H9 (cell line): ENCODE measurements around the gene EPC1. TPM values are rescaled to one million over a fixed set of nuclear protein-coding genes. Genes with fewer than 3 reads are reported as not detected.

ENCODE experiments used
- DNase-seq: peaks from one replicate; pipeline ENCODE4 v3.0.0-alpha.2; 2017
- H2AFZ ChIP-seq: one replicate; pipeline ENCODE4 v1.6.1; 2013; ENCODE audit warnings: mild to moderate bottlenecking, low read length, control low read depth, moderate library complexity
- H2AK5ac ChIP-seq: 2 replicates; pipeline ENCODE4 v1.6.1; 2013; ENCODE audit warnings: low read length, control low read depth, mixed read lengths; ENCODE audit not compliant: insufficient read length
- H2BK120ac ChIP-seq: one replicate; pipeline ENCODE4 v1.6.1; 2013; ENCODE audit warnings: low read depth, mild to moderate bottlenecking, low read length, control low read depth, inconsistent platforms; ENCODE audit not compliant: poor library complexity, severe bottlenecking
- H2BK12ac ChIP-seq: 2 replicates; pipeline ENCODE4 v1.6.1; 2013; ENCODE audit warnings: low read length, control low read depth, mixed read lengths, low read depth; ENCODE audit not compliant: insufficient read length
- H2BK15ac ChIP-seq: 2 replicates; pipeline ENCODE4 v1.6.1; 2013; ENCODE audit warnings: low read depth, low read length, control low read depth
- H2BK20ac ChIP-seq: one replicate; pipeline ENCODE4 v1.6.1; 2013; ENCODE audit warnings: low read depth, mild to moderate bottlenecking, low read length, control low read depth, inconsistent platforms; ENCODE audit not compliant: poor library complexity, severe bottlenecking
- H2BK5ac ChIP-seq: 2 replicates; pipeline ENCODE4 v1.6.1; 2013; ENCODE audit warnings: low read length, control low read depth, mixed read lengths; ENCODE audit not compliant: insufficient read length
- H3K14ac ChIP-seq: 2 replicates; pipeline ENCODE4 v1.6.1; 2013; ENCODE audit warnings: low read length, control low read depth; ENCODE audit not compliant: insufficient read depth
- H3K18ac ChIP-seq: 2 replicates; pipeline ENCODE4 v1.6.1; 2013; ENCODE audit warnings: low read depth, mild to moderate bottlenecking, mixed read lengths, low read length, control low read depth; ENCODE audit not compliant: insufficient read length
- H3K23ac ChIP-seq: 2 replicates; pipeline ENCODE4 v1.6.1; 2013; ENCODE audit warnings: low read length, control low read depth, mixed read lengths, low read depth; ENCODE audit not compliant: insufficient read length
- H3K23me2 ChIP-seq: 2 replicates; pipeline ENCODE4 v1.6.1; 2013; ENCODE audit warnings: low read depth, mild to moderate bottlenecking, mixed read lengths, low read length, control low read depth; ENCODE audit not compliant: insufficient read length, poor library complexity, severe bottlenecking
- H3K27ac ChIP-seq: 2 replicates; pipeline ENCODE4 v1.5.1; 2013; ENCODE audit warnings: low read length, control low read depth, mixed read lengths, low read depth; ENCODE audit not compliant: insufficient read length
- H3K27me3 ChIP-seq: 2 replicates; pipeline ENCODE4 v1.6.1; 2013; ENCODE audit warnings: low read length, control low read depth, inconsistent platforms; ENCODE audit not compliant: insufficient read depth
- H3K4ac ChIP-seq: 2 replicates; pipeline ENCODE4 v1.6.1; 2013; ENCODE audit warnings: low read depth, mild to moderate bottlenecking, control low read depth, inconsistent platforms, low read length, moderate library complexity
- H3K4me1 ChIP-seq: 2 replicates; pipeline ENCODE4 v1.6.1; 2013; ENCODE audit warnings: low read length, control low read depth, inconsistent platforms; ENCODE audit not compliant: insufficient read depth
- H3K4me2 ChIP-seq: 2 replicates; pipeline ENCODE4 v1.6.1; 2013; ENCODE audit warnings: low read length, control low read depth, mixed read lengths; ENCODE audit not compliant: insufficient read length, insufficient read depth
- H3K56ac ChIP-seq: 2 replicates; pipeline ENCODE4 v1.6.1; 2013; ENCODE audit warnings: low read depth, mild to moderate bottlenecking, mixed read lengths, low read length, control low read depth; ENCODE audit not compliant: insufficient read length
- H3K79me1 ChIP-seq: 2 replicates; pipeline ENCODE4 v1.6.1; 2013; ENCODE audit warnings: low read depth, mild to moderate bottlenecking, moderate library complexity, low read length, control low read depth, inconsistent platforms; ENCODE audit not compliant: insufficient read depth, poor library complexity, severe bottlenecking
- H3K79me2 ChIP-seq: 2 replicates; pipeline ENCODE4 v1.6.1; 2013; ENCODE audit warnings: low read length, control low read depth, inconsistent platforms; ENCODE audit not compliant: insufficient read depth
- H3K9ac ChIP-seq: 2 replicates; pipeline ENCODE4 v1.6.1; 2013; ENCODE audit warnings: low read length, control low read depth, mixed read lengths; ENCODE audit not compliant: insufficient read length; ENCODE audit errors: extremely low read depth
- H3K9me3 ChIP-seq: one replicate; pipeline ENCODE4 v1.6.1; 2013; ENCODE audit warnings: low read depth, low read length, inconsistent platforms; ENCODE audit not compliant: control insufficient read depth
- H3T11ph ChIP-seq: one replicate; pipeline ENCODE4 v1.6.1; 2013; ENCODE audit warnings: mild to moderate bottlenecking, low read length, control low read depth, inconsistent platforms
- H4K20me1 ChIP-seq: one replicate; pipeline ENCODE4 v1.6.1; 2013; ENCODE audit not compliant: control insufficient read depth, insufficient read length, insufficient read depth
- H4K5ac ChIP-seq: 2 replicates; pipeline ENCODE4 v1.6.1; 2013; ENCODE audit warnings: low read depth, mild to moderate bottlenecking, mixed read lengths, low read length, control low read depth; ENCODE audit not compliant: insufficient read length
- H4K8ac ChIP-seq: replicated peaks from 2 replicates; pipeline ENCODE4 v1.6.1; 2013; ENCODE audit warnings: low read length, control low read depth, mixed read lengths, low read depth; ENCODE audit not compliant: insufficient read length
- H4K91ac ChIP-seq: 2 replicates; pipeline ENCODE4 v1.6.1; 2013; ENCODE audit warnings: low read depth, mild to moderate bottlenecking, moderate library complexity, mixed read lengths, low read length, control low read depth; ENCODE audit not compliant: insufficient read length
- H3K27ac Mint-ChIP-seq, 3 experiments: 2 replicates in 2 of 3; 3 replicates in 1 of 3; pipeline ENCODE4 v1.8.0; 2020 to 2021; ENCODE audit warnings: mixed read lengths in 3 of 3, mild to moderate bottlenecking in 1 of 3, moderate library complexity in 1 of 3
- H3K27me3 Mint-ChIP-seq: 2 replicates; pipeline ENCODE4 v1.8.0; 2021; ENCODE audit warnings: low read depth, mild to moderate bottlenecking, moderate library complexity, mixed read lengths
- H3K36me3 Mint-ChIP-seq, 3 experiments: 2 replicates in 2 of 3; 3 replicates in 1 of 3; pipeline ENCODE4 v1.8.0; 2020 to 2021; ENCODE audit warnings: low read depth in 3 of 3, mixed read lengths in 3 of 3; ENCODE audit not compliant: insufficient read depth in 1 of 3
- H3K4me1 Mint-ChIP-seq, 2 experiments: 2 replicates each; pipeline ENCODE4 v1.8.0; 2020; ENCODE audit warnings: mixed read lengths in 2 of 2
- H3K4me3 Mint-ChIP-seq, 2 experiments: 2 replicates in 1 of 2; 3 replicates in 1 of 2; pipeline ENCODE4 v1.8.0; 2020 to 2021; ENCODE audit warnings: mild to moderate bottlenecking in 2 of 2, mixed read lengths in 2 of 2, moderate library complexity in 1 of 2
- H3K9me3 Mint-ChIP-seq, 2 experiments: 2 replicates in 1 of 2; 3 replicates in 1 of 2; pipeline ENCODE4 v1.8.0; 2020; ENCODE audit warnings: mild to moderate bottlenecking in 2 of 2, mixed read lengths in 2 of 2, moderate library complexity in 1 of 2
- WGBS: extraction: QIAGEN DNeasy Blood & Tissue Kit; methylation state at CpG from one replicate; pipeline ENCODE4 v1.1.7; 2013; ENCODE audit warnings: missing lambda C conversion rate, low lambda C conversion rate, mixed read lengths; ENCODE audit not compliant: insufficient read length; ENCODE audit errors: extremely low coverage; 5-methylcytosine and 5-hydroxymethylcytosine counted together
- total RNA-seq: library from RNA; stranded (reverse); gene quantifications from 2 replicates; pipeline ENCODE4 v1.2.1, GENCODE V29; 2021
- TF ChIP-seq, protein P1 (sequence below): fragments of 200-600 bp; sonication (generic); conservative IDR thresholded peaks from 3 replicates; pipeline ENCODE4 v1.8.0; 2021; ENCODE audit warnings: antibody characterized with exemption, mild to moderate bottlenecking

The EPC1 gene
- total RNA-seq, 1 experiment from 2014 or later, result 32.5 TPM

DNA sequence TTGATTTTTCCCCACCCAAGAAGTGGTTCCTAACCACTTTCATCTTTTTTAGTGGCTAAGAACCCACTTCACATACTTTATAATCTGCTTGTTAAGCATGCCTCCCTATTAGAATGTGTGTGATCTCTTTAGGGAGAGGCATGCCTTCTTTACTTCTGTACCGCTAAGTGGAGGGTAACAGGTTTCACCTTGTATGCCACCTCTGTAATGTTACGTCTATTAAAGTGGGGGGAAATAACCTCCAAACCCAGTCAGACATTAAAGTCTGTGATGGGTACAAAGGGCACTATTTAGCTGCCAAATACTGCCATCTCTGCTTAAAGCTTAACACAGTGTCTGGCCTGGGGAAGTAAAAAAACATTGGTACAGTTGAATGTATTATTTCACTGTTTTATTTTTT lies 51.9 kb downstream of the EPC1 start:
- no peak overlapping the region for H3K4me2 ChIP-seq
- no peak overlapping the region for H3K4ac ChIP-seq
- Mint-ChIP-seq H3K4me3 (no peak overlapping the region), H3K36me3 (peaks cover 6 to 25% (median 21%) of the 10 kb centered on the region in 3 experiments; a peak in 6 of 7 replicates), H3K4me1 (peaks cover 5% of the 10 kb centered on the region in 2 experiments; a peak in 3 of 4 replicates), H3K27me3 (no peaks in the 10 kb centered on the region), H3K27ac (peak overlapping the region in 1 of 3 experiments; percentile 48; a peak in 1 of 7 replicates), H3K9me3 (no peaks in the 10 kb centered on the region)
- H3K56ac ChIP-seq, result no peak overlapping the region
- no CpG with 5 or more reads among the region's 2 CpGs for WGBS
- H3K79me2 ChIP-seq, result no peaks in the 10 kb centered on the region
- H4K20me1 ChIP-seq, result no peaks in the 10 kb centered on the region
- H3K9me3 ChIP-seq, result no peaks in the 10 kb centered on the region
- no peaks in the 10 kb centered on the region for H3K23me2 ChIP-seq
- no peak overlapping the region for H3T11ph ChIP-seq
- H2BK15ac ChIP-seq, result no peak overlapping the region
- H2AK5ac ChIP-seq, result no peak overlapping the region
- H2BK12ac ChIP-seq, result no peak overlapping the region
- no peak overlapping the region for H3K27ac ChIP-seq
- no peak overlapping the region for H3K14ac ChIP-seq
- H3K27me3 ChIP-seq, result no peaks in the 10 kb centered on the region
- H4K5ac ChIP-seq, result no peak overlapping the region
- no peak for DNase-seq
- TF ChIP-seq, protein P1, sequence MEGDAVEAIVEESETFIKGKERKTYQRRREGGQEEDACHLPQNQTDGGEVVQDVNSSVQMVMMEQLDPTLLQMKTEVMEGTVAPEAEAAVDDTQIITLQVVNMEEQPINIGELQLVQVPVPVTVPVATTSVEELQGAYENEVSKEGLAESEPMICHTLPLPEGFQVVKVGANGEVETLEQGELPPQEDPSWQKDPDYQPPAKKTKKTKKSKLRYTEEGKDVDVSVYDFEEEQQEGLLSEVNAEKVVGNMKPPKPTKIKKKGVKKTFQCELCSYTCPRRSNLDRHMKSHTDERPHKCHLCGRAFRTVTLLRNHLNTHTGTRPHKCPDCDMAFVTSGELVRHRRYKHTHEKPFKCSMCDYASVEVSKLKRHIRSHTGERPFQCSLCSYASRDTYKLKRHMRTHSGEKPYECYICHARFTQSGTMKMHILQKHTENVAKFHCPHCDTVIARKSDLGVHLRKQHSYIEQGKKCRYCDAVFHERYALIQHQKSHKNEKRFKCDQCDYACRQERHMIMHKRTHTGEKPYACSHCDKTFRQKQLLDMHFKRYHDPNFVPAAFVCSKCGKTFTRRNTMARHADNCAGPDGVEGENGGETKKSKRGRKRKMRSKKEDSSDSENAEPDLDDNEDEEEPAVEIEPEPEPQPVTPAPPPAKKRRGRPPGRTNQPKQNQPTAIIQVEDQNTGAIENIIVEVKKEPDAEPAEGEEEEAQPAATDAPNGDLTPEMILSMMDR, result no peak
- H2BK120ac ChIP-seq, result no peak overlapping the region
- no peak overlapping the region for H4K8ac ChIP-seq
- no peak overlapping the region for H2BK20ac ChIP-seq
- H3K79me1 ChIP-seq, result peaks cover 3% of the 10 kb centered on the region
- H3K4me1 ChIP-seq, result no peaks in the 10 kb centered on the region
- no peak overlapping the region for H2AFZ ChIP-seq
- H4K91ac ChIP-seq, result no peak overlapping the region
- H3K9ac ChIP-seq, result no peak overlapping the region
- H3K23ac ChIP-seq, result no peak overlapping the region
- no peak overlapping the region for H3K18ac ChIP-seq
- no peak overlapping the region for H2BK5ac ChIP-seq
